COLO668 (cell line): Measurements from ENCODE around the gene M6PR.
A peak's percentile ranks its signal among the peaks of the same experiment; 100 is the strongest.

Experiments
- DNase-seq: peaks from one replicate; lab custom pipeline; 2025; ENCODE audit not compliant: unreplicated experiment; lab: John Stamatoyannopoulos, UW

M6PR gene

GRCh38 chr12:8949342-8950220 lies at the start of gene M6PR:
Gene M6PR, minus strand, starts transcription at chr12:8949645. Its CDS starts 3,241 bp downstream, at chr12:8946404.
- DNase-seq, result peak; percentile 89

GRCh38 chr12:8996682-8997405 lies 47.4 kb upstream of the M6PR start:
- no peak for DNase-seq

- no peak for DNase-seq
Measured at GRCh38 chr12:8995021-8995775, 45.8 kb upstream of the M6PR start.

- no peak for DNase-seq
Measured at GRCh38 chr12:8993827-8994226, 44.4 kb upstream of the M6PR start.

GRCh38 chr12:8991371-8992345 lies 42.2 kb upstream of the M6PR start:
- no peak for DNase-seq

- no peak for DNase-seq
Measured at GRCh38 chr12:8989413-8989812, 40.0 kb upstream of the M6PR start, which contains the start of gene KLRG1. Gene KLRG1, plus strand, starts transcription at chr12:8989546. Its CDS starts 90 bp downstream, at chr12:8989636.

GRCh38 chr12:8987685-8988084 lies 38.2 kb upstream of the M6PR start:
- no peak for DNase-seq

GRCh38 chr12:8987163-8987562 lies 37.7 kb upstream of the M6PR start:
- no peak for DNase-seq

- no peak for DNase-seq
Measured at GRCh38 chr12:8985213-8985754, 35.8 kb upstream of the M6PR start.

GRCh38 chr12:8980137-8980536 lies 30.7 kb upstream of the M6PR start:
- no peak for DNase-seq

GRCh38 chr12:8970432-8970831 lies 21.0 kb upstream of the M6PR start:
- DNase-seq, result no peak

GRCh38 chr12:8969861-8970411 lies 20.5 kb upstream of the M6PR start:
- DNase-seq, result no peak

GRCh38 chr12:8968761-8969160 lies 19.3 kb upstream of the M6PR start:
- DNase-seq, result no peak

- no peak for DNase-seq
Measured at GRCh38 chr12:8960176-8960575, 10.7 kb upstream of the M6PR start.

- no peak for DNase-seq
Measured at GRCh38 chr12:8958066-8958465, 8.6 kb upstream of the M6PR start.

GRCh38 chr12:8957561-8957960 lies 8.1 kb upstream of the M6PR start:
- DNase-seq, result no peak

- no peak for DNase-seq
Measured at GRCh38 chr12:8956772-8957171, 7.3 kb upstream of the M6PR start.

- DNase-seq, result no peak
Measured at GRCh38 chr12:8956073-8956472, 6.6 kb upstream of the M6PR start.

GRCh38 chr12:8953773-8954402 lies 4.4 kb upstream of the M6PR start:
- no peak for DNase-seq
